Hepatocyte (in vitro differentiated cells): ENCODE data around the gene UBE2S.

Experiments
- EZH2 ChIP-seq: fragments of 200-600 bp; sonication (generic); IDR thresholded peaks from 2 replicates; pipeline ENCODE4 v1.6.1; 2016; ENCODE audit warnings: antibody characterized with exemption, mild to moderate bottlenecking, borderline replicate concordance
- TF ChIP-seq, protein P1 (sequence below): fragments of 200-600 bp; sonication (generic); IDR thresholded peaks from 2 replicates; pipeline ENCODE4 v1.5.1; 2016; ENCODE audit warnings: antibody characterized with exemption, mild to moderate bottlenecking; ENCODE audit not compliant: poor library complexity

DNA sequence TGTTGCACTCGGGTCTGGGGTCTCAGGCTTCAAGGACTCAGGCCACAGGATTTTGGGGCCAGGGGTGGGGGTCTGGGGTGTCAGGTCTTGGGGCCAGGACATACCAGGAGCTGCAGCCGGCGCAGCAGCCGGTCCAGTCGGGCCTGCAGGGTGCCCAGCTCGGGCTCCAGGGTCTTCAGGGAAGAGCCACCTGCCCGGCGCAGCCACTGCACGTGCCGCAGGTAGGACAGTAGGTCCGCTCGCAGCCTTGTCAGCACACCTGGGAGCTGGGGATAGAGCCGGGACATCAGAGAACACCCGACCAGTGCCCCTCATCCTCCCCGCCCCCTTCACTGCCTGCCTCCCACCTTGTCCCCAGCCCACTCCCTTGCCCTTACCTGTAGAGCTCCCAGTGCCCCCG, 39.5 kb downstream of the UBE2S start:
- TF ChIP-seq EZH2, result no peak
- TF ChIP-seq, protein P1, sequence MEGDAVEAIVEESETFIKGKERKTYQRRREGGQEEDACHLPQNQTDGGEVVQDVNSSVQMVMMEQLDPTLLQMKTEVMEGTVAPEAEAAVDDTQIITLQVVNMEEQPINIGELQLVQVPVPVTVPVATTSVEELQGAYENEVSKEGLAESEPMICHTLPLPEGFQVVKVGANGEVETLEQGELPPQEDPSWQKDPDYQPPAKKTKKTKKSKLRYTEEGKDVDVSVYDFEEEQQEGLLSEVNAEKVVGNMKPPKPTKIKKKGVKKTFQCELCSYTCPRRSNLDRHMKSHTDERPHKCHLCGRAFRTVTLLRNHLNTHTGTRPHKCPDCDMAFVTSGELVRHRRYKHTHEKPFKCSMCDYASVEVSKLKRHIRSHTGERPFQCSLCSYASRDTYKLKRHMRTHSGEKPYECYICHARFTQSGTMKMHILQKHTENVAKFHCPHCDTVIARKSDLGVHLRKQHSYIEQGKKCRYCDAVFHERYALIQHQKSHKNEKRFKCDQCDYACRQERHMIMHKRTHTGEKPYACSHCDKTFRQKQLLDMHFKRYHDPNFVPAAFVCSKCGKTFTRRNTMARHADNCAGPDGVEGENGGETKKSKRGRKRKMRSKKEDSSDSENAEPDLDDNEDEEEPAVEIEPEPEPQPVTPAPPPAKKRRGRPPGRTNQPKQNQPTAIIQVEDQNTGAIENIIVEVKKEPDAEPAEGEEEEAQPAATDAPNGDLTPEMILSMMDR, result no peak
